HUES64 (cell line): Measurements from ENCODE around the gene FMNL1.

Experiments used
- H3K27ac ChIP-seq: 2 replicates; pipeline ENCODE4 v1.7.0; 2013; ENCODE audit warnings: low read depth, low read length, inconsistent platforms
- H3K27me3 ChIP-seq: 2 replicates; pipeline ENCODE4 v1.6.1; 2013; ENCODE audit warnings: mild to moderate bottlenecking, low read length; ENCODE audit not compliant: insufficient read depth
- H3K36me3 ChIP-seq: 2 replicates; pipeline ENCODE4 v1.6.1; 2013; ENCODE audit warnings: mild to moderate bottlenecking, low read length; ENCODE audit not compliant: insufficient read depth
- H3K4me1 ChIP-seq: 2 replicates; pipeline ENCODE4 v1.6.1; 2013; ENCODE audit warnings: mild to moderate bottlenecking, low read length, moderate library complexity; ENCODE audit not compliant: insufficient read depth
- H3K4me3 ChIP-seq: 2 replicates; pipeline ENCODE4 v1.5.1; 2013; ENCODE audit warnings: mild to moderate bottlenecking, low read length, moderate library complexity
- H3K9ac ChIP-seq: 2 replicates; pipeline ENCODE4 v1.6.1; 2013; ENCODE audit warnings: mild to moderate bottlenecking, low read depth, low read length
- H3K9me3 ChIP-seq: 2 replicates; pipeline ENCODE4 v1.6.1; 2013; ENCODE audit warnings: low read depth, low read length; ENCODE audit not compliant: insufficient read depth
- WGBS: fragments of 150-250, 120-280 bp; methylation state at CpG from one replicate; pipeline ENCODE4 v1.1.7; 2013; ENCODE audit warnings: missing lambda C conversion rate; 5-methylcytosine and 5-hydroxymethylcytosine counted together

Gene FMNL1

GRCh38 chr17:45223539-45224528 is 2.1 kb downstream of the FMNL1 start:
- peaks cover 13% of the 10 kb centered on the region for H3K4me1 ChIP-seq
- H3K9me3 ChIP-seq: no peaks in the 10 kb centered on the region
- H3K9ac ChIP-seq: no peak overlapping the region
- H3K27ac ChIP-seq: no peak overlapping the region
- H3K4me3 ChIP-seq: no peak overlapping the region
- 93% methylated on average over 12 of the region's 12 CpGs for WGBS
- no peaks in the 10 kb centered on the region for H3K36me3 ChIP-seq
- peaks cover 50% of the 10 kb centered on the region for H3K27me3 ChIP-seq

GRCh38 chr17:45224671-45225050 is 3.0 kb downstream of the FMNL1 start:
- no peaks in the 10 kb centered on the region for H3K9me3 ChIP-seq
- no peak overlapping the region for H3K4me3 ChIP-seq
- H3K36me3 ChIP-seq: no peaks in the 10 kb centered on the region
- peaks cover 20% of the 10 kb centered on the region for H3K4me1 ChIP-seq
- WGBS: 92% methylated on average over 9 of the region's 9 CpGs
- H3K27me3 ChIP-seq: peaks cover 42% of the 10 kb centered on the region
- H3K9ac ChIP-seq: no peak overlapping the region
- no peak overlapping the region for H3K27ac ChIP-seq

GRCh38 chr17:45225051-45225700 is 3.5 kb downstream of the FMNL1 start:
- 79% methylated on average over 7 of the region's 7 CpGs for WGBS
- no peak overlapping the region for H3K27ac ChIP-seq
- H3K4me1 ChIP-seq: peaks cover 20% of the 10 kb centered on the region
- no peak overlapping the region for H3K4me3 ChIP-seq
- H3K9me3 ChIP-seq: no peaks in the 10 kb centered on the region
- H3K9ac ChIP-seq: no peak overlapping the region
- no peaks in the 10 kb centered on the region for H3K36me3 ChIP-seq
- H3K27me3 ChIP-seq: peaks cover 37% of the 10 kb centered on the region

GRCh38 chr17:45225964-45226530 is 4.4 kb downstream of the FMNL1 start:
- WGBS: 63% methylated on average over 11 of the region's 11 CpGs
- no peaks in the 10 kb centered on the region for H3K9me3 ChIP-seq
- H3K4me3 ChIP-seq: no peak overlapping the region
- H3K9ac ChIP-seq: no peak overlapping the region
- H3K27ac ChIP-seq: no peak overlapping the region
- H3K27me3 ChIP-seq: peaks cover 29% of the 10 kb centered on the region
- H3K36me3 ChIP-seq: no peaks in the 10 kb centered on the region
- H3K4me1 ChIP-seq: peaks cover 22% of the 10 kb centered on the region

GRCh38 chr17:45226576-45226975 is 4.9 kb downstream of the FMNL1 start:
- Histone ChIP-seq H3K9ac (no peak overlapping the region), H3K4me1 (peaks cover 22% of the 10 kb centered on the region), H3K9me3 (no peaks in the 10 kb centered on the region), H3K27me3 (peaks cover 24% of the 10 kb centered on the region), H3K27ac (no peak overlapping the region), H3K36me3 (no peaks in the 10 kb centered on the region), H3K4me3 (no peak overlapping the region)
- 89% methylated on average over 3 of the region's 3 CpGs for WGBS

GRCh38 chr17:45227101-45227925 is 5.6 kb downstream of the FMNL1 start:
- no peak overlapping the region for H3K27ac ChIP-seq
- WGBS: 89% methylated on average over 8 of the region's 8 CpGs

GRCh38 chr17:45227926-45228762 is 6.5 kb downstream of the FMNL1 start:
- no peak overlapping the region for H3K4me3 ChIP-seq
- no peaks in the 10 kb centered on the region for H3K36me3 ChIP-seq
- H3K27ac ChIP-seq: no peak overlapping the region
- H3K9me3 ChIP-seq: no peaks in the 10 kb centered on the region
- peaks cover 21% of the 10 kb centered on the region for H3K4me1 ChIP-seq
- H3K27me3 ChIP-seq: peaks cover 11% of the 10 kb centered on the region
- WGBS: 75% methylated on average over 17 of the region's 17 CpGs
- no peak overlapping the region for H3K9ac ChIP-seq

More at GRCh38 chr17:45227101-45227925, 5.6 kb downstream of the FMNL1 start:
- Histone ChIP-seq H3K4me3 (no peak overlapping the region), H3K4me1 (peaks cover 22% of the 10 kb centered on the region), H3K27me3 (peaks cover 19% of the 10 kb centered on the region), H3K9ac (no peak overlapping the region), H3K9me3 (no peaks in the 10 kb centered on the region), H3K36me3 (no peaks in the 10 kb centered on the region)

- WGBS: 41% methylated on average over 17 of the region's 19 CpGs
- peaks cover 20% of the 10 kb centered on the region for H3K4me1 ChIP-seq
- no peak overlapping the region for H3K9ac ChIP-seq
- no peak overlapping the region for H3K4me3 ChIP-seq
- no peaks in the 10 kb centered on the region for H3K9me3 ChIP-seq
- peaks cover 3% of the 10 kb centered on the region for H3K27me3 ChIP-seq
- no peak overlapping the region for H3K27ac ChIP-seq
- H3K36me3 ChIP-seq: no peaks in the 10 kb centered on the region
Observed at GRCh38 chr17:45228763-45229539, 7.3 kb downstream of the FMNL1 start.

GRCh38 chr17:45229681-45230409 is 8.2 kb downstream of the FMNL1 start:
- Histone ChIP-seq H3K36me3 (no peaks in the 10 kb centered on the region), H3K27ac (no peak overlapping the region), H3K27me3 (no peaks in the 10 kb centered on the region; the same call in 1 of the 2 replicates), H3K4me1 (peaks cover 20% of the 10 kb centered on the region), H3K9me3 (no peaks in the 10 kb centered on the region), H3K4me3 (no peak overlapping the region), H3K9ac (no peak overlapping the region)
- 82% methylated on average over 16 of the region's 16 CpGs for WGBS
